ENCODE measurements around the gene PRKCA.

PRKCA gene

GRCh38 chr17:66747578-66748275 is 445.3 kb downstream of the PRKCA start:
- no CpG with 5 or more reads among the region's 17 CpGs for WGBS, 2 donors (ENCODE audit: extremely low coverage in 2 of 2, insufficient read length in 2 of 2, insufficient replicate concordance in 1 of 2)

DNA sequence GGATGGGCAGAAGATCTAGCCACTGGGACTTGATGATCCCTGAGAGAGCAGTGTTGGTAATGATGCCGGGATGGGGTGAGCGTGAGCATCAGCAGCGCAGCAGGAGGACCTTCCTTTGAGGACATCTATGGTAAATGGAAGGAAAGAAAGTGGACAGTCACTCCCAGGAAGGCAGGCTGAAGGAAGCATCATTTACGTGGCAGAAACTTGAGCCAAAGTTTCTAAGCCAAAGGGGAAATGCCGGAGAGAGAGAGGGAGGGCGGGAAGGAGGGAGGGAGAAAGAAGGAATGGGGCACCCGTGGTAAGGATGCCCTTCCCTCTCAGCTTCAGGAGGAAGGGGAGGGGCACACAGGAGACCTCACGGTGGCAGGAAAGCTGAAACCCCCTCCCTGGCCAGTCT is 446.2 kb downstream of the PRKCA start:
- Histone ChIP-seq H3K9me3 (replicated peaks in 1 of 2; ENCODE audit: control insufficient read depth in 2 of 2, insufficient read depth in 1 of 2, low read depth in 1 of 2, low read length in 2 of 2) (no peaks in the 10 kb centered on the region), H3K14ac (ENCODE audit: low read length) (no peak overlapping the region), H3K27me3 (ENCODE audit: control insufficient read depth in 3 of 3, insufficient read depth in 3 of 3, low read depth in 1 of 3, low read length in 3 of 3) (peaks cover 0 to 2% (median 0%) of the 10 kb centered on the region in 3 experiments), H2BK12ac (ENCODE audit: low read length) (no peak overlapping the region), H3K4me2 (ENCODE audit: insufficient read depth, low read length, poor library complexity, severe bottlenecking) (no peak overlapping the region), H3K23ac (ENCODE audit: low read depth, low read length, poor library complexity) (no peak overlapping the region), H3K9ac (ENCODE audit: low read depth, low read length, poor library complexity) (no peak overlapping the region), H3K4me3 (ENCODE audit: low read length in 2 of 2) (no peak overlapping the region), H3K4ac (ENCODE audit: low read length) (no peak overlapping the region), H3K18ac (ENCODE audit: low read length) (no peak overlapping the region), H4K91ac (ENCODE audit: low read depth, low read length, poor library complexity) (no peak overlapping the region), H3K36me3 (replicated peaks in 1 of 2; ENCODE audit: control insufficient read depth in 2 of 2, insufficient read depth in 2 of 2, low read length in 2 of 2) (no peaks in the 10 kb centered on the region), H2BK15ac (ENCODE audit: low read length) (no peak overlapping the region), H3K27ac (replicated peaks; ENCODE audit: low read length) (no peak overlapping the region), H2BK120ac (ENCODE audit: low read depth, low read length) (no peak overlapping the region), H4K8ac (ENCODE audit: low read depth, low read length) (no peak overlapping the region), H2AK5ac (ENCODE audit: low read depth, low read length) (no peak overlapping the region), H3K79me1 (ENCODE audit: low read depth, low read length) (no peaks in the 10 kb centered on the region), H2AFZ (ENCODE audit: low read length) (no peak overlapping the region), H2BK5ac (ENCODE audit: low read length) (no peak overlapping the region), H3K4me1 (ENCODE audit: control insufficient read depth in 2 of 2, insufficient read depth in 1 of 2, low read depth in 1 of 2, low read length in 2 of 2) (peaks cover 11 to 18% of the 10 kb centered on the region in 2 donors)
- DNase-seq (ENCODE audit: low spot score), result no peak
- no CpG with 5 or more reads among the region's 8 CpGs for WGBS, 2 donors (ENCODE audit: extremely low coverage in 2 of 2, insufficient read length in 2 of 2, insufficient replicate concordance in 1 of 2)

More at GRCh38 chr17:66747578-66748275, 445.3 kb downstream of the PRKCA start:
- Histone ChIP-seq H2BK15ac (ENCODE audit: low read length) (no peak overlapping the region), H2BK5ac (ENCODE audit: low read length) (no peak overlapping the region), H3K14ac (ENCODE audit: low read length) (no peak overlapping the region), H2AFZ (ENCODE audit: low read length) (no peak overlapping the region), H4K8ac (ENCODE audit: low read depth, low read length) (peak overlapping the region; percentile 32), H4K91ac (ENCODE audit: low read depth, low read length, poor library complexity) (no peak overlapping the region), H3K18ac (ENCODE audit: low read length) (peak overlapping the region; percentile 55), H2AK5ac (ENCODE audit: low read depth, low read length) (no peak overlapping the region), H3K23ac (ENCODE audit: low read depth, low read length, poor library complexity) (no peak overlapping the region), H3K27ac (replicated peaks; ENCODE audit: low read length) (no peak overlapping the region), H3K4ac (ENCODE audit: low read length) (peak overlapping the region; percentile 17), H3K4me3 (ENCODE audit: low read length in 2 of 2) (no peak overlapping the region), H3K9me3 (replicated peaks in 1 of 2; ENCODE audit: control insufficient read depth in 2 of 2, insufficient read depth in 1 of 2, low read depth in 1 of 2, low read length in 2 of 2) (no peaks in the 10 kb centered on the region), H3K4me2 (ENCODE audit: insufficient read depth, low read length, poor library complexity, severe bottlenecking) (no peak overlapping the region), H3K4me1 (ENCODE audit: control insufficient read depth in 2 of 2, insufficient read depth in 1 of 2, low read depth in 1 of 2, low read length in 2 of 2) (peaks cover 11 to 18% of the 10 kb centered on the region in 2 donors), H3K36me3 (replicated peaks in 1 of 2; ENCODE audit: control insufficient read depth in 2 of 2, insufficient read depth in 2 of 2, low read length in 2 of 2) (no peaks in the 10 kb centered on the region), H3K79me1 (ENCODE audit: low read depth, low read length) (no peaks in the 10 kb centered on the region), H2BK12ac (ENCODE audit: low read length) (no peak overlapping the region), H2BK120ac (ENCODE audit: low read depth, low read length) (no peak overlapping the region), H3K9ac (ENCODE audit: low read depth, low read length, poor library complexity) (no peak overlapping the region), H3K27me3 (ENCODE audit: control insufficient read depth in 3 of 3, insufficient read depth in 3 of 3, low read depth in 1 of 3, low read length in 3 of 3) (peaks cover 0 to 2% (median 0%) of the 10 kb centered on the region in 3 experiments)
- no peak for DNase-seq (ENCODE audit: low spot score)

- Histone ChIP-seq H3K4ac (ENCODE audit: low read length) (no peak overlapping the region), H3K9me3 (replicated peaks in 1 of 2; ENCODE audit: control insufficient read depth in 2 of 2, insufficient read depth in 1 of 2, low read depth in 1 of 2, low read length in 2 of 2) (no peaks in the 10 kb centered on the region), H4K8ac (ENCODE audit: low read depth, low read length) (no peak overlapping the region), H2BK5ac (ENCODE audit: low read length) (no peak overlapping the region), H3K4me2 (ENCODE audit: insufficient read depth, low read length, poor library complexity, severe bottlenecking) (no peak overlapping the region), H3K23ac (ENCODE audit: low read depth, low read length, poor library complexity) (no peak overlapping the region), H2AK5ac (ENCODE audit: low read depth, low read length) (peak overlapping the region; percentile 71), H2BK12ac (ENCODE audit: low read length) (no peak overlapping the region), H2AFZ (ENCODE audit: low read length) (no peak overlapping the region), H4K91ac (ENCODE audit: low read depth, low read length, poor library complexity) (no peak overlapping the region), H3K4me3 (ENCODE audit: low read length in 2 of 2) (no peak overlapping the region), H2BK15ac (ENCODE audit: low read length) (peak overlapping the region; percentile 14), H2BK120ac (ENCODE audit: low read depth, low read length) (no peak overlapping the region), H3K27ac (replicated peaks; ENCODE audit: low read length) (no peak overlapping the region), H3K14ac (ENCODE audit: low read length) (no peak overlapping the region), H3K18ac (ENCODE audit: low read length) (peak overlapping the region; percentile 77), H3K9ac (ENCODE audit: low read depth, low read length, poor library complexity) (no peak overlapping the region), H3K79me1 (ENCODE audit: low read depth, low read length) (no peaks in the 10 kb centered on the region), H3K27me3 (ENCODE audit: control insufficient read depth in 3 of 3, insufficient read depth in 3 of 3, low read depth in 1 of 3, low read length in 3 of 3) (peaks cover 0 to 2% (median 0%) of the 10 kb centered on the region in 3 experiments), H3K4me1 (ENCODE audit: control insufficient read depth in 2 of 2, insufficient read depth in 1 of 2, low read depth in 1 of 2, low read length in 2 of 2) (peaks cover 11 to 18% of the 10 kb centered on the region in 2 donors), H3K36me3 (replicated peaks in 1 of 2; ENCODE audit: control insufficient read depth in 2 of 2, insufficient read depth in 2 of 2, low read length in 2 of 2) (no peaks in the 10 kb centered on the region)
- no peak for DNase-seq (ENCODE audit: low spot score)
- WGBS, 2 donors (ENCODE audit: extremely low coverage in 2 of 2, insufficient read length in 2 of 2, insufficient replicate concordance in 1 of 2), result no CpG with 5 or more reads among the region's 7 CpGs
Observed at GRCh38 chr17:66749217-66749832, 446.9 kb downstream of the PRKCA start.

DNA sequence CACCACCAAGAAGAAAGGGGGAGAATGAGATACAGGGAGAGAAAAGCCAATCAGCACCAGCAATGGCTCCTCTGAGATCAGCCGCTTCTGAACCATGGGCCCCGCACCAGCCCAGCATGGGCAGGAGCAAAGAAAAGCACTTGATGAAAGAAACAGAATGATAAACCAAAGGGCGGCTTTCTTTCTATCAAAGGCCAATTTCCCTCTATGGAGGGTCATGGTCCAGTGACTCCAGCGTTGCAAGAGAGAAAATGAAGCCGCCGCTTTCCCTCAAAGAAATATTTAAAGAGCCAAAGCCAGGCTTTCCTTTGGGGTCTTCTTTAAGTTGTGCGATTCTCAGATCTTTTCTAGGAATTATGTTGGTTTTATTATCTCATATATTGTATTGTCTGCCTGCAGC is 447.7 kb downstream of the PRKCA start:
- DNase-seq (ENCODE audit: low spot score), result no peak
- WGBS, 2 donors (ENCODE audit: extremely low coverage in 2 of 2, insufficient read length in 2 of 2, insufficient replicate concordance in 1 of 2), result no CpG with 5 or more reads among the region's 7 CpGs

More for the DNA sequence above, 447.7 kb downstream of the PRKCA start:
- Histone ChIP-seq H2BK15ac (ENCODE audit: low read length) (no peak overlapping the region), H2AFZ (ENCODE audit: low read length) (peak overlapping the region; percentile 38), H3K27ac (replicated peaks; ENCODE audit: low read length) (no peak overlapping the region), H3K9me3 (replicated peaks in 1 of 2; ENCODE audit: control insufficient read depth in 2 of 2, insufficient read depth in 1 of 2, low read depth in 1 of 2, low read length in 2 of 2) (no peaks in the 10 kb centered on the region), H3K27me3 (ENCODE audit: control insufficient read depth in 3 of 3, insufficient read depth in 3 of 3, low read depth in 1 of 3, low read length in 3 of 3) (peaks cover 0 to 2% (median 0%) of the 10 kb centered on the region in 3 experiments), H3K36me3 (replicated peaks in 1 of 2; ENCODE audit: control insufficient read depth in 2 of 2, insufficient read depth in 2 of 2, low read length in 2 of 2) (no peaks in the 10 kb centered on the region), H3K79me1 (ENCODE audit: low read depth, low read length) (no peaks in the 10 kb centered on the region), H3K9ac (ENCODE audit: low read depth, low read length, poor library complexity) (no peak overlapping the region), H3K4me1 (ENCODE audit: control insufficient read depth in 2 of 2, insufficient read depth in 1 of 2, low read depth in 1 of 2, low read length in 2 of 2) (peaks cover 11 to 18% of the 10 kb centered on the region in 2 donors), H2BK5ac (ENCODE audit: low read length) (no peak overlapping the region), H2AK5ac (ENCODE audit: low read depth, low read length) (no peak overlapping the region), H3K4ac (ENCODE audit: low read length) (no peak overlapping the region), H2BK120ac (ENCODE audit: low read depth, low read length) (no peak overlapping the region), H4K8ac (ENCODE audit: low read depth, low read length) (no peak overlapping the region), H4K91ac (ENCODE audit: low read depth, low read length, poor library complexity) (no peak overlapping the region), H3K18ac (ENCODE audit: low read length) (no peak overlapping the region), H3K14ac (ENCODE audit: low read length) (no peak overlapping the region), H3K23ac (ENCODE audit: low read depth, low read length, poor library complexity) (no peak overlapping the region), H3K4me3 (ENCODE audit: low read length in 2 of 2) (no peak overlapping the region), H2BK12ac (ENCODE audit: low read length) (no peak overlapping the region), H3K4me2 (ENCODE audit: insufficient read depth, low read length, poor library complexity, severe bottlenecking) (no peak overlapping the region)

All from neuronal stem cell (in vitro differentiated cells).